Measurements from ENCODE around the gene NEU3. TPM values are rescaled to one million over a fixed set of nuclear protein-coding genes. Genes with fewer than 3 reads are reported as not detected.

Gene NEU3
- total RNA-seq, 2 experiments from 2014 or later, result 44.8 to 56.3 TPM

DNA sequence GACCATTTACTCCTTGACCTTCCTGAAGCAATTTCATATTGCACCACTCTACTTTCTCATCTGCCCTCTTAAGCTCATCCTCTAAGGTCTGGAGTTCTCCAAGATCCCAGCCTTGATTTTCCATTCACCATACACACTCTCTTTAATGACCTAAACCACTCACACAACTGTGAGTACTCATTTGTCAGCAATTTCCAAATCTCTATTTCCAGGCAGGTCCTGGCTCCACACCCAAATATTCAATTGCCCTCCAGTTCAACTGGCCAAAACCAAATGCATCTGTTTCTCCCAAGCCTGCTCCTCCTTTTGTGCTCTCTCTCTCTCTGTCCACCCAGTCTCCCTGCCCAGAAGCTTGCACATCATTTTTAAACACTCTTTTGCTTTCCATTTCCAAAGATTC is 39.6 kb downstream of the NEU3 start:
- BruUV-seq (replicated peaks), result no TSS peak
- no peak overlapping the region for H3K27ac ChIP-seq (ENCODE audit: low read depth, low read length, poor library complexity, severe bottlenecking)
- H4K20me1 ChIP-seq (ENCODE audit: insufficient read depth, low read length), result no peaks in the 10 kb centered on the region
- no peak overlapping the region for H2AFZ ChIP-seq (ENCODE audit: low read length)
- no peak for TF ChIP-seq EZH2phosphoT487 (IDR thresholded peaks at IDR 0.05; ENCODE audit: borderline replicate concordance, low read depth, low read length)
- TF ChIP-seq, protein P1, sequence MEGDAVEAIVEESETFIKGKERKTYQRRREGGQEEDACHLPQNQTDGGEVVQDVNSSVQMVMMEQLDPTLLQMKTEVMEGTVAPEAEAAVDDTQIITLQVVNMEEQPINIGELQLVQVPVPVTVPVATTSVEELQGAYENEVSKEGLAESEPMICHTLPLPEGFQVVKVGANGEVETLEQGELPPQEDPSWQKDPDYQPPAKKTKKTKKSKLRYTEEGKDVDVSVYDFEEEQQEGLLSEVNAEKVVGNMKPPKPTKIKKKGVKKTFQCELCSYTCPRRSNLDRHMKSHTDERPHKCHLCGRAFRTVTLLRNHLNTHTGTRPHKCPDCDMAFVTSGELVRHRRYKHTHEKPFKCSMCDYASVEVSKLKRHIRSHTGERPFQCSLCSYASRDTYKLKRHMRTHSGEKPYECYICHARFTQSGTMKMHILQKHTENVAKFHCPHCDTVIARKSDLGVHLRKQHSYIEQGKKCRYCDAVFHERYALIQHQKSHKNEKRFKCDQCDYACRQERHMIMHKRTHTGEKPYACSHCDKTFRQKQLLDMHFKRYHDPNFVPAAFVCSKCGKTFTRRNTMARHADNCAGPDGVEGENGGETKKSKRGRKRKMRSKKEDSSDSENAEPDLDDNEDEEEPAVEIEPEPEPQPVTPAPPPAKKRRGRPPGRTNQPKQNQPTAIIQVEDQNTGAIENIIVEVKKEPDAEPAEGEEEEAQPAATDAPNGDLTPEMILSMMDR (conservative IDR thresholded peaks at IDR 0.05; ENCODE audit: low read length), result no peak
- no peak overlapping the region for H3K4me2 ChIP-seq (ENCODE audit: low read length)
- no peak for DNase-seq (ENCODE audit: low spot score)
- H3K36me3 ChIP-seq (ENCODE audit: insufficient read depth, low read length), result no peaks in the 10 kb centered on the region
- no peak overlapping the region for H3K4me3 ChIP-seq (ENCODE audit: low read depth, low read length, poor library complexity, severe bottlenecking)
- no peaks in the 10 kb centered on the region for H3K79me2 ChIP-seq (ENCODE audit: insufficient read depth, low read depth, low read length)
- POLR2A ChIA-PET, result interaction anchor here (0.6 kb wide), 1 partner anchor 73 kb away, joined by 4 read pairs; no protein-coding TSS in a partner anchor
- no peaks in the 10 kb centered on the region for H3K9me2 ChIP-seq (ENCODE audit: insufficient read depth, low read length)
- H3K4me1 ChIP-seq (ENCODE audit: insufficient read depth, low read length, poor library complexity, severe bottlenecking), result no peaks in the 10 kb centered on the region
- CTCF ChIA-PET (ENCODE audit: unreplicated experiment), result no interaction called here
- intact Hi-C loops (cut with micrococcal nuclease; ENCODE audit: unreplicated experiment), result no loop called here
- no peaks in the 10 kb centered on the region for H3K9me3 ChIP-seq (ENCODE audit: low read length)

DNA sequence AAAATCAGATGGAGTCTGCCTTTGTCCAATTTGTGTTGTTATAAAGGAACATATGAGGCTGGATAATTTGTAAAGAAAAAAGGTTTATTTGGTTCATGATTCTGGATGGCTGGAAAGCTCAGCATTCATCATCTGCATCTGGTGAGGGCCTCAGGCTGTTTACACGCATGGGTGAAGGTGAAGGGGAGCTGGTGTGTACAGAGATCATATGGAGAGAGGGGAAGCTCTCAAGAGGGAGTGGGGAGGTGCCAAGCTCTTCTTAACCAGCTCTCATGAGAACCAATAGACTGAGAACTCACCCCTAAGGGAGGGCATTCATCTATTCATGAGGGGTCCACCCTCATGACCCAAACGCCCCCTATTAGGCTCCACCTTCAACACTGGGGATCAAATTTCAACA is 40.0 kb downstream of the NEU3 start:
- CTCF ChIA-PET (ENCODE audit: unreplicated experiment), result no interaction called here
- Histone ChIP-seq H3K9me3 (ENCODE audit: low read length) (no peaks in the 10 kb centered on the region), H3K4me1 (ENCODE audit: insufficient read depth, low read length, poor library complexity, severe bottlenecking) (no peaks in the 10 kb centered on the region), H4K20me1 (ENCODE audit: insufficient read depth, low read length) (no peaks in the 10 kb centered on the region), H3K4me2 (ENCODE audit: low read length) (no peak overlapping the region), H3K36me3 (ENCODE audit: insufficient read depth, low read length) (no peaks in the 10 kb centered on the region), H3K27ac (ENCODE audit: low read depth, low read length, poor library complexity, severe bottlenecking) (no peak overlapping the region), H3K9me2 (ENCODE audit: insufficient read depth, low read length) (no peaks in the 10 kb centered on the region), H2AFZ (ENCODE audit: low read length) (no peak overlapping the region), H3K4me3 (ENCODE audit: low read depth, low read length, poor library complexity, severe bottlenecking) (no peak overlapping the region), H3K79me2 (ENCODE audit: insufficient read depth, low read depth, low read length) (no peaks in the 10 kb centered on the region)
- intact Hi-C loops (cut with micrococcal nuclease; ENCODE audit: unreplicated experiment), result no loop called here
- BruUV-seq (replicated peaks), result no TSS peak
- TF ChIP-seq, protein P1 (conservative IDR thresholded peaks at IDR 0.05; ENCODE audit: low read length), result no peak
- TF ChIP-seq EZH2phosphoT487 (IDR thresholded peaks at IDR 0.05; ENCODE audit: borderline replicate concordance, low read depth, low read length), result no peak
- DNase-seq (ENCODE audit: low spot score), result no peak
- POLR2A ChIA-PET, result no interaction called here

DNA sequence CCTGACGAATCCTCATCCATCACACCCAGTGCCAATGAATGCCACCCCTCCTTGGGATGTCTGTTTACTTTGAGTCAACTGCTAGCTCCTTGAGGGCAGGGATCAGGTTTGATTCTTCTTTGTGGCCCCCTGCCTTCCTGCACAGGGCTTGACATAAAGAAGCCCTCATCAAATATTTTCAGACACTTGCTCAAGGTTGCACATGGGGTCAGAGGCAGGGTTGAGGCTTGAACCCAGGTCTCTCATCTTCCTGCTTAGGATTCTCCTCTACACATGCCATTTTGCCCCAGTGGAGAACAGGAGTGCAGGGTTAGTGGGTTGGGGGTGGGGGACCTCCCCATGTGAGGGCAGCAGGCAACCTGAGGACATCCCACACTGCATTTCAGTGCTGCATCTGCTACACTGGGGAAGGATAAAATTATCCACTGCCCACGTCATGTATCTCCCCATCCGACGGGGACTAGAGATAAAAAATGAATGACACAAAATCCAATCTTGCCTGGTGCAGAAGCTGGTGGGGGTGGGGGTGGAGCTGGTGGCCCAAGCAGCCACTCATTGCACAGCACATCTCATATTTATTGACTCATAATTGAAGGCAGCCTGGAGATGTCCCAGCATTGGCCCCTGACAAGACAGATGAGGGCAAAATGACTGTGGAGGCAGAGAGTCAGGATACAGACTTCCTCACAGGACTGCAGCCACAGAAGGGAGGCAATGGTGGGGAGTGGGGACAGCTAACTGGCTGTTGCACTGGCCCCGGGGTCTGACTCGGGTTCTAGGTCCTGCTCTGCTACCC is 41.3 kb downstream of the NEU3 start:
- Histone ChIP-seq H4K20me1 (ENCODE audit: insufficient read depth, low read length) (no peaks in the 10 kb centered on the region), H3K4me2 (ENCODE audit: low read length) (no peak overlapping the region), H3K36me3 (ENCODE audit: insufficient read depth, low read length) (no peaks in the 10 kb centered on the region), H3K4me3 (ENCODE audit: low read depth, low read length, poor library complexity, severe bottlenecking) (no peak overlapping the region), H3K79me2 (ENCODE audit: insufficient read depth, low read depth, low read length) (no peaks in the 10 kb centered on the region), H3K27ac (ENCODE audit: low read depth, low read length, poor library complexity, severe bottlenecking) (no peak overlapping the region), H3K9me3 (ENCODE audit: low read length) (no peaks in the 10 kb centered on the region), H3K9me2 (ENCODE audit: insufficient read depth, low read length) (no peaks in the 10 kb centered on the region), H3K4me1 (ENCODE audit: insufficient read depth, low read length, poor library complexity, severe bottlenecking) (no peaks in the 10 kb centered on the region), H2AFZ (ENCODE audit: low read length) (no peak overlapping the region)
- intact Hi-C loops (cut with micrococcal nuclease; ENCODE audit: unreplicated experiment), result no loop called here
- BruUV-seq (replicated peaks), result no TSS peak
- POLR2A ChIA-PET, result interaction anchor here (2.3 kb wide), 1 partner anchor 19 kb away, joined by 6 read pairs; no protein-coding TSS in a partner anchor
- DNase-seq (ENCODE audit: low spot score), result no peak
- no peak for TF ChIP-seq EZH2phosphoT487 (IDR thresholded peaks at IDR 0.05; ENCODE audit: borderline replicate concordance, low read depth, low read length)
- TF ChIP-seq, protein P1 (conservative IDR thresholded peaks at IDR 0.05; ENCODE audit: low read length), result no peak
- CTCF ChIA-PET (ENCODE audit: unreplicated experiment), result no interaction called here

All from OCI-LY7 (cell line).